Esophagus squamous epithelium (tissue), 4 donors: ENCODE data around the gene SLC6A19.

Experiments used
- CTCF ChIP-seq, 6 experiments: fragments of 450-650 bp in 4 of 6; fragments of 200-600 bp in 2 of 6; sonication (generic) in 2 of 6; IDR thresholded peaks; one replicate each; pipeline ENCODE4 v1.5.1; 2016 to 2019; ENCODE audit warnings: antibody characterized with exemption in 6 of 6, mild to moderate bottlenecking in 4 of 6, moderate library complexity in 4 of 6
- POLR2A ChIP-seq, 4 donors: fragments of 450-650 bp; IDR thresholded peaks; one replicate each; pipeline ENCODE4 v1.6.1; 2017; ENCODE audit warnings: antibody characterized with exemption in 4 of 4, mild to moderate bottlenecking in 4 of 4, moderate library complexity in 3 of 4

GRCh38 chr5:1265461-1266455 lies 64.4 kb downstream of the SLC6A19 start:
- no peak for TF ChIP-seq CTCF (IDR thresholded peaks at IDR 0.05)
- no peak for TF ChIP-seq POLR2A (IDR thresholded peaks at IDR 0.05)
